GM12878 (cell line): ENCODE results near the gene ZMYND12. TPM values are rescaled to one million over a fixed set of nuclear protein-coding genes. Genes with fewer than 3 reads are reported as not detected.

Experiments used
- JUND ChIP-seq: IDR thresholded peaks from 2 replicates; pipeline ENCODE4 v1.6.1; 2012; ENCODE audit warnings: low read depth, mild to moderate bottlenecking, low read length, improper control_type of control experiment, moderate library complexity
- ZNF274 ChIP-seq: IDR thresholded peaks from one replicate; pipeline ENCODE4 v1.8.0; 2011; ENCODE audit not compliant: insufficient read length, insufficient read depth
- ZNF592 ChIP-seq: fragments of 450-650 bp; IDR thresholded peaks from 2 replicates; pipeline ENCODE4 v1.6.1; 2017; ENCODE audit warnings: mild to moderate bottlenecking, moderate library complexity
- polyA plus RNA-seq, 11 experiments: library from polyadenylated mRNA; depleted of rRNA in 4 of 11; unstranded in 6 of 11; stranded (reverse) in 5 of 11; fragments of >200 nt; fragmentation: Nextera tagmentation in 4 of 11; fragmentation: Illumina TruSeq in 1 of 11; extraction: Ambion mirVana in 4 of 11; extraction: Trizol in 1 of 11; gene quantifications; 1 replicate in 1 of 11; 2 replicates in 10 of 11; pipeline versions ENCODE4 v1.2.1 to v1.2.3, GENCODE V29; 2011 to 2016; ENCODE audit warnings: inconsistent platforms in 2 of 11, missing spikeins in 2 of 11, low read depth in 1 of 11
- total RNA-seq, 4 experiments: library from RNA; depleted of rRNA in 3 of 4; stranded (reverse); fragments of >200 nt in 3 of 4; fragmentation: Illumina TruSeq in 1 of 4; extraction: Trizol in 1 of 4; gene quantifications; 2 replicates each; pipeline versions ENCODE4 v1.2.1 to v1.2.3, GENCODE V29; 2013 to 2021
- TF ChIP-seq, protein P1 (sequence below): fragments of 450-650 bp; IDR thresholded peaks from 2 replicates; pipeline ENCODE4 v1.6.1; 2017; ENCODE audit warnings: mild to moderate bottlenecking, moderate library complexity

Gene ZMYND12
- total and polyA plus RNA-seq, 10 of the 15 experiments (the other 5 are each of a cell fraction or from before 2014, with no cell fraction given), result 0.26 to 1.4 (median 0.67) TPM

- TF ChIP-seq, protein P1, sequence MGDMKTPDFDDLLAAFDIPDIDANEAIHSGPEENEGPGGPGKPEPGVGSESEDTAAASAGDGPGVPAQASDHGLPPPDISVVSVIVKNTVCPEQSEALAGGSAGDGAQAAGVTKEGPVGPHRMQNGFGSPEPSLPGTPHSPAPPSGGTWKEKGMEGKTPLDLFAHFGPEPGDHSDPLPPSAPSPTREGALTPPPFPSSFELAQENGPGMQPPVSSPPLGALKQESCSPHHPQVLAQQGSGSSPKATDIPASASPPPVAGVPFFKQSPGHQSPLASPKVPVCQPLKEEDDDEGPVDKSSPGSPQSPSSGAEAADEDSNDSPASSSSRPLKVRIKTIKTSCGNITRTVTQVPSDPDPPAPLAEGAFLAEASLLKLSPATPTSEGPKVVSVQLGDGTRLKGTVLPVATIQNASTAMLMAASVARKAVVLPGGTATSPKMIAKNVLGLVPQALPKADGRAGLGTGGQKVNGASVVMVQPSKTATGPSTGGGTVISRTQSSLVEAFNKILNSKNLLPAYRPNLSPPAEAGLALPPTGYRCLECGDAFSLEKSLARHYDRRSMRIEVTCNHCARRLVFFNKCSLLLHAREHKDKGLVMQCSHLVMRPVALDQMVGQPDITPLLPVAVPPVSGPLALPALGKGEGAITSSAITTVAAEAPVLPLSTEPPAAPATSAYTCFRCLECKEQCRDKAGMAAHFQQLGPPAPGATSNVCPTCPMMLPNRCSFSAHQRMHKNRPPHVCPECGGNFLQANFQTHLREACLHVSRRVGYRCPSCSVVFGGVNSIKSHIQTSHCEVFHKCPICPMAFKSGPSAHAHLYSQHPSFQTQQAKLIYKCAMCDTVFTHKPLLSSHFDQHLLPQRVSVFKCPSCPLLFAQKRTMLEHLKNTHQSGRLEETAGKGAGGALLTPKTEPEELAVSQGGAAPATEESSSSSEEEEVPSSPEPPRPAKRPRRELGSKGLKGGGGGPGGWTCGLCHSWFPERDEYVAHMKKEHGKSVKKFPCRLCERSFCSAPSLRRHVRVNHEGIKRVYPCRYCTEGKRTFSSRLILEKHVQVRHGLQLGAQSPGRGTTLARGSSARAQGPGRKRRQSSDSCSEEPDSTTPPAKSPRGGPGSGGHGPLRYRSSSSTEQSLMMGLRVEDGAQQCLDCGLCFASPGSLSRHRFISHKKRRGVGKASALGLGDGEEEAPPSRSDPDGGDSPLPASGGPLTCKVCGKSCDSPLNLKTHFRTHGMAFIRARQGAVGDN, result no peak
- TF ChIP-seq ZNF592 (no peak), JUND (no peak), ZNF274 (no peak)
These were observed 13.9 kb upstream of the ZMYND12 start (continued) for GRCh38 chr1:42469727-42470126.
